CD8-positive, alpha-beta memory T cell (primary cell): ENCODE measurements around the gene CACNA1G. TPM values are rescaled to one million over a fixed set of nuclear protein-coding genes. Genes with fewer than 3 reads are reported as not detected.

ENCODE experiments used
- polyA plus RNA-seq: library from polyadenylated mRNA; unstranded; fragments of 300-500 nt; fragmentation: Illumina TruSeq; gene quantifications from one replicate; pipeline ENCODE4 v1.2.3, GENCODE V29; 2021
- total RNA-seq, 2 experiments: library from RNA; stranded (reverse); gene quantifications; one replicate each; pipeline ENCODE4 v1.2.3, GENCODE V29; 2021

The CACNA1G gene
- total and polyA plus RNA-seq, 3 experiments from 2014 or later = 0.07 TPM; not detected in 2

Other genes with a start within 250 kb of the CACNA1G start
- gene XYLT2, start 214.6 kb upstream of the CACNA1G start, total RNA-seq = 10 to 100 TPM; 31.8 to 32.6 TPM
- 17.8 TPM for gene XYLT2, start 214.6 kb upstream of the CACNA1G start, polyA plus RNA-seq
- 10 to 100 TPM; 87.2 to 88.8 TPM for gene MRPL27, start 187.5 kb upstream of the CACNA1G start, total RNA-seq
- 49.2 TPM for gene MRPL27, start 187.5 kb upstream of the CACNA1G start, polyA plus RNA-seq
- gene EME1, start 187.5 kb upstream of the CACNA1G start, total RNA-seq = 10 to 100 TPM; 23.6 to 24.8 TPM
- 0.43 TPM for gene EME1, start 187.5 kb upstream of the CACNA1G start, polyA plus RNA-seq
- gene LRRC59, start 163.2 kb upstream of the CACNA1G start, total RNA-seq = 100 to 1,000 TPM; 122 to 127 TPM
- gene LRRC59, start 163.2 kb upstream of the CACNA1G start, polyA plus RNA-seq = 22.9 TPM
- 10 to 100 TPM; 12.4 to 14.8 TPM for gene ACSF2, start 134.5 kb upstream of the CACNA1G start, total RNA-seq
- 3.1 TPM for gene ACSF2, start 134.5 kb upstream of the CACNA1G start, polyA plus RNA-seq
- gene CHAD, start 91.8 kb upstream of the CACNA1G start, total RNA-seq = not detected
- not detected for gene CHAD, start 91.8 kb upstream of the CACNA1G start, polyA plus RNA-seq
- 10 to 100 TPM; 45.7 to 46.8 TPM for gene RSAD1, start 81.9 kb upstream of the CACNA1G start, total RNA-seq
- 66.4 TPM for gene RSAD1, start 81.9 kb upstream of the CACNA1G start, polyA plus RNA-seq
- gene MYCBPAP, start 52.3 kb upstream of the CACNA1G start, total RNA-seq = under 1 TPM; 0.83 to 0.86 TPM
- not detected for gene MYCBPAP, start 52.3 kb upstream of the CACNA1G start, polyA plus RNA-seq
- gene EPN3, start 28.0 kb upstream of the CACNA1G start, total RNA-seq = not detected
- gene EPN3, start 28.0 kb upstream of the CACNA1G start, polyA plus RNA-seq = not detected
- gene SPATA20, start 13.5 kb upstream of the CACNA1G start, total RNA-seq = 10 to 100 TPM; 34.7 to 42.9 TPM
- 11.0 TPM for gene SPATA20, start 13.5 kb upstream of the CACNA1G start, polyA plus RNA-seq
- under 1 TPM; 0.37 to 0.69 TPM for gene ABCC3, start 74.2 kb downstream of the CACNA1G start, total RNA-seq
- not detected for gene ABCC3, start 74.2 kb downstream of the CACNA1G start, polyA plus RNA-seq
- gene ANKRD40, start 147.2 kb downstream of the CACNA1G start, total RNA-seq = 10 to 100 TPM; 48.2 to 48.5 TPM
- gene ANKRD40, start 147.2 kb downstream of the CACNA1G start, polyA plus RNA-seq = 6.6 TPM
- gene LUC7L3, start 158.9 kb downstream of the CACNA1G start, total RNA-seq = 100 to 1,000 TPM; 113 to 120 TPM
- gene LUC7L3, start 158.9 kb downstream of the CACNA1G start, polyA plus RNA-seq = 72.5 TPM
- gene ANKRD40CL, start 206.8 kb downstream of the CACNA1G start, total RNA-seq = not detected
- not detected for gene ANKRD40CL, start 206.8 kb downstream of the CACNA1G start, polyA plus RNA-seq